GM23338 (cell line): ENCODE measurements around the gene ST14. TPM values are rescaled to one million over a fixed set of nuclear protein-coding genes. Genes with fewer than 3 reads are reported as not detected.
A peak's percentile ranks its signal among the peaks of the same experiment; 100 is the strongest.

Experiments used
- ATAC-seq: fragments of 200-7000 bp; cut with Tn5 transposase; 3 replicates; pipeline ENCODE4 v1.9.1; 2020
- DNase-seq: peaks from one replicate; pipeline ENCODE4 v3.0.0-alpha.2; 2015; ENCODE audit warnings: low spot score
- H2AFZ ChIP-seq: fragments of 200-600 bp; sonication (generic); 2 replicates; pipeline ENCODE4 v1.8.0; 2016; ENCODE audit warnings: antibody characterized with exemption, mild to moderate bottlenecking, moderate library complexity
- H3F3A ChIP-seq: fragments of 200-600 bp; sonication (generic); replicated peaks from 2 replicates; pipeline ENCODE4 v1.8.0; 2017; ENCODE audit warnings: antibody characterized with exemption, mixed run types, low read depth
- H3K27ac ChIP-seq: fragments of 200-600 bp; sonication (generic); 2 replicates; pipeline ENCODE4 v1.6.1; 2016; ENCODE audit warnings: low read depth
- H3K27me3 ChIP-seq: fragments of 200-600 bp; sonication (generic); 2 replicates; pipeline ENCODE4 v1.8.0; 2016; ENCODE audit warnings: mild to moderate bottlenecking, mixed run types, moderate library complexity; ENCODE audit not compliant: insufficient read depth
- H3K36me3 ChIP-seq: fragments of 200-600 bp; sonication (generic); 2 replicates; pipeline ENCODE4 v1.8.0; 2016; ENCODE audit warnings: mild to moderate bottlenecking; ENCODE audit not compliant: insufficient read depth
- H3K4me1 ChIP-seq: fragments of 200-600 bp; sonication (generic); 2 replicates; pipeline ENCODE4 v1.8.0; 2016; ENCODE audit warnings: mild to moderate bottlenecking, moderate library complexity; ENCODE audit not compliant: insufficient read depth
- H3K4me2 ChIP-seq: fragments of 200-600 bp; sonication (generic); 2 replicates; pipeline ENCODE4 v1.7.1; 2017; ENCODE audit warnings: mixed run types
- H3K4me3 ChIP-seq: fragments of 200-600 bp; sonication (generic); 2 replicates; pipeline ENCODE4 v1.6.1; 2016; ENCODE audit warnings: mixed run types
- H3K79me2 ChIP-seq: fragments of 200-600 bp; sonication (generic); replicated peaks from 2 replicates; pipeline ENCODE4 v1.8.0; 2017; ENCODE audit warnings: mild to moderate bottlenecking; ENCODE audit not compliant: insufficient read depth
- H3K9me2 ChIP-seq: fragments of 200-600 bp; sonication (generic); 2 replicates; pipeline ENCODE4 v1.8.0; 2017; ENCODE audit not compliant: insufficient read depth
- H4K20me1 ChIP-seq: fragments of 200-600 bp; sonication (generic); replicated peaks from 2 replicates; pipeline ENCODE4 v1.8.0; 2017; ENCODE audit warnings: mild to moderate bottlenecking; ENCODE audit not compliant: insufficient read depth
- H3K27ac Mint-ChIP-seq: 2 replicates; pipeline ENCODE4 v1.8.0; 2020; ENCODE audit warnings: inconsistent platforms, mild to moderate bottlenecking, moderate library complexity, mixed read lengths
- H3K27me3 Mint-ChIP-seq: 3 replicates; pipeline ENCODE4 v1.8.0; 2022; ENCODE audit warnings: low read depth, mild to moderate bottlenecking, moderate library complexity, mixed read lengths, inconsistent platforms; ENCODE audit not compliant: insufficient read depth, poor library complexity
- H3K36me3 Mint-ChIP-seq: 3 replicates; pipeline ENCODE4 v1.8.0; 2021; ENCODE audit warnings: low read depth, mild to moderate bottlenecking, inconsistent platforms, moderate library complexity, mixed read lengths
- H3K4me1 Mint-ChIP-seq: 3 replicates; pipeline ENCODE4 v1.8.0; 2020; ENCODE audit warnings: mild to moderate bottlenecking, inconsistent platforms, mixed read lengths
- H3K4me3 Mint-ChIP-seq: 3 replicates; pipeline ENCODE4 v1.8.0; 2021; ENCODE audit warnings: moderate library complexity, mild to moderate bottlenecking, inconsistent platforms, mixed read lengths
- H3K9me3 Mint-ChIP-seq: 3 replicates; pipeline ENCODE4 v1.8.0; 2020; ENCODE audit warnings: moderate library complexity, mild to moderate bottlenecking, inconsistent platforms, mixed read lengths
- CREB1 ChIP-seq: fragments of 250-450 bp; sonication (Bioruptor Pico); IDR thresholded peaks from 2 replicates; pipeline ENCODE4 v1.5.0; 2020; ENCODE audit warnings: low read depth, mild to moderate bottlenecking, moderate library complexity
- EZH2phosphoT487 ChIP-seq: fragments of 200-600 bp; sonication (generic); IDR thresholded peaks from one replicate; pipeline ENCODE4 v1.8.1; 2018; ENCODE audit warnings: antibody characterized with exemption; ENCODE audit not compliant: unreplicated experiment
- JUNB ChIP-seq: IDR thresholded peaks from one replicate; pipeline ENCODE4 v1.6.1; 2016; ENCODE audit warnings: antibody characterized with exemption; ENCODE audit not compliant: unreplicated experiment
- NANOG ChIP-seq: IDR thresholded peaks from 2 replicates; pipeline ENCODE4 v1.6.1; 2016; ENCODE audit warnings: antibody characterized with exemption, borderline replicate concordance
- POLR2AphosphoS5 ChIP-seq: IDR thresholded peaks from 2 replicates; pipeline ENCODE4 v1.6.1; 2016; ENCODE audit warnings: antibody characterized with exemption, low read depth
- polyA plus RNA-seq: library from polyadenylated mRNA; unstranded; fragments of >200 nt; fragmentation: Nextera tagmentation; extraction: Ambion mirVana; gene quantifications from 2 replicates; pipeline ENCODE4 v1.2.1, GENCODE V29; 2016
- total RNA-seq: library from RNA; depleted of rRNA; stranded (reverse); fragments of >200 nt; shearing (Covaris generic); gene quantifications from 2 replicates; pipeline ENCODE4 v1.2.3, GENCODE V29; 2014
- TF ChIP-seq, protein P1 (sequence below), 2 experiments: fragments of 200-600 bp in 1 of 2; sonication (generic) in 1 of 2; conservative IDR thresholded peaks; 2 replicates each; pipeline versions ENCODE4 v1.5.1 to v1.6.1; 2016 to 2017; ENCODE audit warnings: antibody characterized with exemption in 2 of 2, low read depth in 2 of 2, mild to moderate bottlenecking in 2 of 2, moderate library complexity in 1 of 2
- TF ChIP-seq, protein P2 (sequence below): IDR thresholded peaks from one replicate; pipeline ENCODE4 v1.6.1; 2018; ENCODE audit warnings: antibody characterized with exemption; ENCODE audit not compliant: unreplicated experiment
- TF ChIP-seq, protein P3 (sequence below): IDR thresholded peaks from 2 replicates; pipeline ENCODE4 v1.6.1; 2016; ENCODE audit warnings: antibody characterized with exemption
- TF ChIP-seq, protein P4 (sequence below): fragments of 250-450 bp; sonication (Bioruptor Pico); IDR thresholded peaks from 2 replicates; pipeline ENCODE4 v1.5.0; 2020; ENCODE audit warnings: mild to moderate bottlenecking, moderate library complexity

Gene ST14
- total and polyA plus RNA-seq, 2 experiments from 2014 or later, result 7.9 to 32.7 TPM

DNA sequence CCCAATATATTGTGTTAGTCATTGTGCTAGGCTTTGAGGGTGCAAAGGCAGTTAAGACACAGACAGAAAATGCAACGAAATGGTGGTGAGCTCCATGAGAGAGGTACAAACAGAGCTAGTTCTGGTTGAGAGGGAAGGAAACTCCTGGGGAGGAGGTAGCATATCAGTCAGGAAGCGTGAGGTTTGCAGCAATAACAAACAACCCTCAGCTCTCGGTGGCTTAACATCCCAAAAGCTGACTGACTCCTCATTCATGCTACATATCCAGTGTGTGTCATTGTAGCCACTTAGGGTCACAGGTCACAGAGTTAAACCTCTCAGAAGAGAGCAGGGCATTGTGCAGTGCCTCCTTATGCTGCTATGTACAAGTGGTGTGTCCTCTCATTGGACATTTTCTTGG is 1.7 kb upstream of the ST14 start (continued):
- TF ChIP-seq, protein P1, sequence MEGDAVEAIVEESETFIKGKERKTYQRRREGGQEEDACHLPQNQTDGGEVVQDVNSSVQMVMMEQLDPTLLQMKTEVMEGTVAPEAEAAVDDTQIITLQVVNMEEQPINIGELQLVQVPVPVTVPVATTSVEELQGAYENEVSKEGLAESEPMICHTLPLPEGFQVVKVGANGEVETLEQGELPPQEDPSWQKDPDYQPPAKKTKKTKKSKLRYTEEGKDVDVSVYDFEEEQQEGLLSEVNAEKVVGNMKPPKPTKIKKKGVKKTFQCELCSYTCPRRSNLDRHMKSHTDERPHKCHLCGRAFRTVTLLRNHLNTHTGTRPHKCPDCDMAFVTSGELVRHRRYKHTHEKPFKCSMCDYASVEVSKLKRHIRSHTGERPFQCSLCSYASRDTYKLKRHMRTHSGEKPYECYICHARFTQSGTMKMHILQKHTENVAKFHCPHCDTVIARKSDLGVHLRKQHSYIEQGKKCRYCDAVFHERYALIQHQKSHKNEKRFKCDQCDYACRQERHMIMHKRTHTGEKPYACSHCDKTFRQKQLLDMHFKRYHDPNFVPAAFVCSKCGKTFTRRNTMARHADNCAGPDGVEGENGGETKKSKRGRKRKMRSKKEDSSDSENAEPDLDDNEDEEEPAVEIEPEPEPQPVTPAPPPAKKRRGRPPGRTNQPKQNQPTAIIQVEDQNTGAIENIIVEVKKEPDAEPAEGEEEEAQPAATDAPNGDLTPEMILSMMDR (conservative IDR thresholded peaks at IDR 0.05; ENCODE audit: low read depth in 2 of 2), result no peak
- TF ChIP-seq EZH2phosphoT487 (no peak), POLR2AphosphoS5 (no peak)
- TF ChIP-seq, protein P2, sequence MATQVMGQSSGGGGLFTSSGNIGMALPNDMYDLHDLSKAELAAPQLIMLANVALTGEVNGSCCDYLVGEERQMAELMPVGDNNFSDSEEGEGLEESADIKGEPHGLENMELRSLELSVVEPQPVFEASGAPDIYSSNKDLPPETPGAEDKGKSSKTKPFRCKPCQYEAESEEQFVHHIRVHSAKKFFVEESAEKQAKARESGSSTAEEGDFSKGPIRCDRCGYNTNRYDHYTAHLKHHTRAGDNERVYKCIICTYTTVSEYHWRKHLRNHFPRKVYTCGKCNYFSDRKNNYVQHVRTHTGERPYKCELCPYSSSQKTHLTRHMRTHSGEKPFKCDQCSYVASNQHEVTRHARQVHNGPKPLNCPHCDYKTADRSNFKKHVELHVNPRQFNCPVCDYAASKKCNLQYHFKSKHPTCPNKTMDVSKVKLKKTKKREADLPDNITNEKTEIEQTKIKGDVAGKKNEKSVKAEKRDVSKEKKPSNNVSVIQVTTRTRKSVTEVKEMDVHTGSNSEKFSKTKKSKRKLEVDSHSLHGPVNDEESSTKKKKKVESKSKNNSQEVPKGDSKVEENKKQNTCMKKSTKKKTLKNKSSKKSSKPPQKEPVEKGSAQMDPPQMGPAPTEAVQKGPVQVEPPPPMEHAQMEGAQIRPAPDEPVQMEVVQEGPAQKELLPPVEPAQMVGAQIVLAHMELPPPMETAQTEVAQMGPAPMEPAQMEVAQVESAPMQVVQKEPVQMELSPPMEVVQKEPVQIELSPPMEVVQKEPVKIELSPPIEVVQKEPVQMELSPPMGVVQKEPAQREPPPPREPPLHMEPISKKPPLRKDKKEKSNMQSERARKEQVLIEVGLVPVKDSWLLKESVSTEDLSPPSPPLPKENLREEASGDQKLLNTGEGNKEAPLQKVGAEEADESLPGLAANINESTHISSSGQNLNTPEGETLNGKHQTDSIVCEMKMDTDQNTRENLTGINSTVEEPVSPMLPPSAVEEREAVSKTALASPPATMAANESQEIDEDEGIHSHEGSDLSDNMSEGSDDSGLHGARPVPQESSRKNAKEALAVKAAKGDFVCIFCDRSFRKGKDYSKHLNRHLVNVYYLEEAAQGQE, result no peak

DNA sequence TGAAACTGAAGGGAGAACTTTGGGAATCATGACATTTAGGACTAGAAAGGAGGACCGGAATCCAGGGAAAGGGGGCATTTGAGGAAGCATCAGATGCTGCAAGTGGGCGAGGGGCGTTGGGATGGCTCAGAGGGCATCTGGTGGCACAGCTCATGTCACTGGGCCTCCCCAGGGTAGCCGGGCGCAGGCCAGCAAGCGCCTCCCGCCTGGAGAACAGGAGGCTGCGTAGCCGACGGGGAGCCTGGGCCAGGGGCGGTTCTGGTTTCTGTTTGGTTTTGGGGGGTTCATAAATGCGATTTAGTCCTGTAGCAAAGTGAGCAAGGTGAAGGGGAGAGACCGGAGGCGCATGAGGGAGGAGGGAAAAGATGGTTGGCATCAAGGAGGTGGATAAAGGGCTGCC is 443 bp upstream of the ST14 start:
- peaks cover 27% of the 10 kb centered on the region for H3K4me1 ChIP-seq
- no peaks in the 10 kb centered on the region; the same call in 2 of the 3 replicates for H3K9me3 Mint-ChIP-seq
- peaks cover 8% of the 10 kb centered on the region; the same call in 1 of the 2 replicates for H3F3A ChIP-seq
- no peaks in the 10 kb centered on the region for H3K9me2 ChIP-seq
- peaks cover 42% of the 10 kb centered on the region for H3K27me3 Mint-ChIP-seq
- peak overlapping the region; percentile 60 for H3K4me3 Mint-ChIP-seq
- H3K79me2 ChIP-seq, result peaks cover 8% of the 10 kb centered on the region; the same call in 1 of the 2 replicates
- H3K4me3 ChIP-seq, result peak overlapping the region; percentile 83
- DNase-seq (peak; percentile 19), ATAC-seq (peak; percentile 3; the same call in 1 of the 3 replicates)
- peaks cover 52% of the 10 kb centered on the region for H3K4me1 Mint-ChIP-seq
- no peak overlapping the region for H3K27ac ChIP-seq
- H3K27ac Mint-ChIP-seq, result no peak overlapping the region
- peaks cover 48% of the 10 kb centered on the region for H3K27me3 ChIP-seq
- no peaks in the 10 kb centered on the region; the same call in 2 of the 3 replicates for H3K36me3 Mint-ChIP-seq
- H4K20me1 ChIP-seq, result no peaks in the 10 kb centered on the region
- no peaks in the 10 kb centered on the region; the same call in 1 of the 2 replicates for H3K36me3 ChIP-seq
- peak overlapping the region; percentile 91 for H2AFZ ChIP-seq
- peak overlapping the region; percentile 94 for H3K4me2 ChIP-seq
- TF ChIP-seq NANOG (no peak), CREB1 (CRISPR knock-in tag) (no peak), JUNB (no peak), POLR2AphosphoS5 (no peak)
- TF ChIP-seq, protein P1 (conservative IDR thresholded peaks at IDR 0.05; ENCODE audit: low read depth in 2 of 2), result no peak
- TF ChIP-seq, protein P3, sequence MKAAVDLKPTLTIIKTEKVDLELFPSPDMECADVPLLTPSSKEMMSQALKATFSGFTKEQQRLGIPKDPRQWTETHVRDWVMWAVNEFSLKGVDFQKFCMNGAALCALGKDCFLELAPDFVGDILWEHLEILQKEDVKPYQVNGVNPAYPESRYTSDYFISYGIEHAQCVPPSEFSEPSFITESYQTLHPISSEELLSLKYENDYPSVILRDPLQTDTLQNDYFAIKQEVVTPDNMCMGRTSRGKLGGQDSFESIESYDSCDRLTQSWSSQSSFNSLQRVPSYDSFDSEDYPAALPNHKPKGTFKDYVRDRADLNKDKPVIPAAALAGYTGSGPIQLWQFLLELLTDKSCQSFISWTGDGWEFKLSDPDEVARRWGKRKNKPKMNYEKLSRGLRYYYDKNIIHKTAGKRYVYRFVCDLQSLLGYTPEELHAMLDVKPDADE, result no peak
- TF ChIP-seq, protein P4, sequence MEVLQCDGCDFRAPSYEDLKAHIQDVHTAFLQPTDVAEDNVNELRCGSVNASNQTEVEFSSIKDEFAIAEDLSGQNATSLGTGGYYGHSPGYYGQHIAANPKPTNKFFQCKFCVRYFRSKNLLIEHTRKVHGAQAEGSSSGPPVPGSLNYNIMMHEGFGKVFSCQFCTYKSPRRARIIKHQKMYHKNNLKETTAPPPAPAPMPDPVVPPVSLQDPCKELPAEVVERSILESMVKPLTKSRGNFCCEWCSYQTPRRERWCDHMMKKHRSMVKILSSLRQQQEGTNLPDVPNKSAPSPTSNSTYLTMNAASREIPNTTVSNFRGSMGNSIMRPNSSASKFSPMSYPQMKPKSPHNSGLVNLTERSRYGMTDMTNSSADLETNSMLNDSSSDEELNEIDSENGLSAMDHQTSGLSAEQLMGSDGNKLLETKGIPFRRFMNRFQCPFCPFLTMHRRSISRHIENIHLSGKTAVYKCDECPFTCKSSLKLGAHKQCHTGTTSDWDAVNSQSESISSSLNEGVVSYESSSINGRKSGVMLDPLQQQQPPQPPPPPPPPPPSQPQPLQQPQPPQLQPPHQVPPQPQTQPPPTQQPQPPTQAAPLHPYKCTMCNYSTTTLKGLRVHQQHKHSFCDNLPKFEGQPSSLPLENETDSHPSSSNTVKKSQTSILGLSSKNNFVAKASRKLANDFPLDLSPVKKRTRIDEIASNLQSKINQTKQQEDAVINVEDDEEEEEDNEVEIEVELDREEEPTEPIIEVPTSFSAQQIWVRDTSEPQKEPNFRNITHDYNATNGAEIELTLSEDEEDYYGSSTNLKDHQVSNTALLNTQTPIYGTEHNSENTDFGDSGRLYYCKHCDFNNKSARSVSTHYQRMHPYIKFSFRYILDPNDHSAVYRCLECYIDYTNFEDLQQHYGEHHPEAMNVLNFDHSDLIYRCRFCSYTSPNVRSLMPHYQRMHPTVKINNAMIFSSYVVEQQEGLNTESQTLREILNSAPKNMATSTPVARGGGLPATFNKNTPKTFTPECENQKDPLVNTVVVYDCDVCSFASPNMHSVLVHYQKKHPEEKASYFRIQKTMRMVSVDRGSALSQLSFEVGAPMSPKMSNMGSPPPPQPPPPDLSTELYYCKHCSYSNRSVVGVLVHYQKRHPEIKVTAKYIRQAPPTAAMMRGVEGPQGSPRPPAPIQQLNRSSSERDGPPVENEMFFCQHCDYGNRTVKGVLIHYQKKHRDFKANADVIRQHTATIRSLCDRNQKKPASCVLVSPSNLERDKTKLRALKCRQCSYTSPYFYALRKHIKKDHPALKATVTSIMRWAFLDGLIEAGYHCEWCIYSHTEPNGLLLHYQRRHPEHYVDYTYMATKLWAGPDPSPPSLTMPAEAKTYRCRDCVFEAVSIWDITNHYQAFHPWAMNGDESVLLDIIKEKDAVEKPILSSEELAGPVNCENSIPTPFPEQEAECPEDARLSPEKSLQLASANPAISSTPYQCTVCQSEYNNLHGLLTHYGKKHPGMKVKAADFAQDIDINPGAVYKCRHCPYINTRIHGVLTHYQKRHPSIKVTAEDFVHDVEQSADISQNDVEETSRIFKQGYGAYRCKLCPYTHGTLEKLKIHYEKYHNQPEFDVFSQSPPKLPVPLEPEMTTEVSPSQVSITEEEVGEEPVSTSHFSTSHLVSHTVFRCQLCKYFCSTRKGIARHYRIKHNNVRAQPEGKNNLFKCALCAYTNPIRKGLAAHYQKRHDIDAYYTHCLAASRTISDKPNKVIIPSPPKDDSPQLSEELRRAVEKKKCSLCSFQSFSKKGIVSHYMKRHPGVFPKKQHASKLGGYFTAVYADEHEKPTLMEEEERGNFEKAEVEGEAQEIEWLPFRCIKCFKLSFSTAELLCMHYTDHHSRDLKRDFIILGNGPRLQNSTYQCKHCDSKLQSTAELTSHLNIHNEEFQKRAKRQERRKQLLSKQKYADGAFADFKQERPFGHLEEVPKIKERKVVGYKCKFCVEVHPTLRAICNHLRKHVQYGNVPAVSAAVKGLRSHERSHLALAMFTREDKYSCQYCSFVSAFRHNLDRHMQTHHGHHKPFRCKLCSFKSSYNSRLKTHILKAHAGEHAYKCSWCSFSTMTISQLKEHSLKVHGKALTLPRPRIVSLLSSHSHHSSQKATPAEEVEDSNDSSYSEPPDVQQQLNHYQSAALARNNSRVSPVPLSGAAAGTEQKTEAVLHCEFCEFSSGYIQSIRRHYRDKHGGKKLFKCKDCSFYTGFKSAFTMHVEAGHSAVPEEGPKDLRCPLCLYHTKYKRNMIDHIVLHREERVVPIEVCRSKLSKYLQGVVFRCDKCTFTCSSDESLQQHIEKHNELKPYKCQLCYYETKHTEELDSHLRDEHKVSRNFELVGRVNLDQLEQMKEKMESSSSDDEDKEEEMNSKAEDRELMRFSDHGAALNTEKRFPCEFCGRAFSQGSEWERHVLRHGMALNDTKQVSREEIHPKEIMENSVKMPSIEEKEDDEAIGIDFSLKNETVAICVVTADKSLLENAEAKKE, result no peak
